Measurements from ENCODE around the gene C19orf33.

GRCh38 chr19:38315657-38316476 is 11.8 kb downstream of the C19orf33 start, which contains the start of gene YIF1B:
- TF ChIP-seq, protein P1, sequence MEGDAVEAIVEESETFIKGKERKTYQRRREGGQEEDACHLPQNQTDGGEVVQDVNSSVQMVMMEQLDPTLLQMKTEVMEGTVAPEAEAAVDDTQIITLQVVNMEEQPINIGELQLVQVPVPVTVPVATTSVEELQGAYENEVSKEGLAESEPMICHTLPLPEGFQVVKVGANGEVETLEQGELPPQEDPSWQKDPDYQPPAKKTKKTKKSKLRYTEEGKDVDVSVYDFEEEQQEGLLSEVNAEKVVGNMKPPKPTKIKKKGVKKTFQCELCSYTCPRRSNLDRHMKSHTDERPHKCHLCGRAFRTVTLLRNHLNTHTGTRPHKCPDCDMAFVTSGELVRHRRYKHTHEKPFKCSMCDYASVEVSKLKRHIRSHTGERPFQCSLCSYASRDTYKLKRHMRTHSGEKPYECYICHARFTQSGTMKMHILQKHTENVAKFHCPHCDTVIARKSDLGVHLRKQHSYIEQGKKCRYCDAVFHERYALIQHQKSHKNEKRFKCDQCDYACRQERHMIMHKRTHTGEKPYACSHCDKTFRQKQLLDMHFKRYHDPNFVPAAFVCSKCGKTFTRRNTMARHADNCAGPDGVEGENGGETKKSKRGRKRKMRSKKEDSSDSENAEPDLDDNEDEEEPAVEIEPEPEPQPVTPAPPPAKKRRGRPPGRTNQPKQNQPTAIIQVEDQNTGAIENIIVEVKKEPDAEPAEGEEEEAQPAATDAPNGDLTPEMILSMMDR (IDR thresholded peaks at IDR 0.05) = peak in 1 of 5 experiments; percentile 26
- TF ChIP-seq POLR2A (IDR thresholded peaks at IDR 0.05) (peak; percentile 64), EP300 (IDR thresholded peaks at IDR 0.05; ENCODE audit: low read depth) (peak; percentile 7), POLR2AphosphoS5 (IDR thresholded peaks at IDR 0.05) (peak; percentile 58 to 69 (median 66))
